Colonic mucosa (tissue), 4 donors: ENCODE results near the gene TMUB1. TPM values are rescaled to one million over a fixed set of nuclear protein-coding genes. Genes with fewer than 3 reads are reported as not detected.

Experiments
- DNase-seq: peaks from one replicate; pipeline ENCODE4 v3.0.0-alpha.2; 2020
- H3K27ac ChIP-seq: fragments of 200-600 bp; one replicate; pipeline ENCODE4 v1.8.0; 2021
- H3K27me3 ChIP-seq: fragments of 200-600 bp; one replicate; pipeline ENCODE4 v1.8.0; 2021
- H3K36me3 ChIP-seq: fragments of 200-600 bp; one replicate; pipeline ENCODE4 v1.8.0; 2021
- H3K4me1 ChIP-seq: fragments of 200-600 bp; one replicate; pipeline ENCODE4 v1.8.0; 2021; ENCODE audit warnings: mild to moderate bottlenecking
- H3K4me3 ChIP-seq: fragments of 200-600 bp; one replicate; pipeline ENCODE4 v1.8.0; 2021
- H3K9ac ChIP-seq, 2 donors: one replicate each; pipeline ENCODE4 v1.7.0; 2013; ENCODE audit warnings: control low read depth in 2 of 2, low read depth in 2 of 2, low read length in 2 of 2
- H3K9me3 ChIP-seq: fragments of 200-600 bp; one replicate; pipeline ENCODE4 v1.8.0; 2021
- CTCF ChIP-seq: fragments of 200-600 bp; IDR thresholded peaks from one replicate; pipeline ENCODE4 v1.8.0; 2022; ENCODE audit warnings: antibody characterized with exemption, mild to moderate bottlenecking
- intact Hi-C: fragments of 100-400 bp; cut with DNase I; formaldehyde crosslinking; loops from one replicate; pipeline ENCODE4 v1.14.1; 2022
- total RNA-seq, 2 donors: library from RNA; stranded (reverse); fragmentation: NEBNext Ultra II Directional in 1 of 2; extraction: Animal tissue kit (Norgen Biotek cat#: 25700) in 1 of 2; gene quantifications; one replicate each; pipeline ENCODE4 v1.2.1, GENCODE V29; 2021
- donor health status: healthy.
- donor health status: DM: no; HTN: no; CAD: no.
- donor health status: DM: no; HTN: no; CAD: no.

TMUB1 gene
- total RNA-seq, 2 donors from 2014 or later: 73.4 to 103 TPM

GRCh38 chr7:151057506-151057988, 25.7 kb downstream of the TMUB1 start, which contains the start of gene CDK5:
Gene CDK5 (minus strand): TSS chr7:151057897. CDS start chr7:151057848, 49 bp downstream.
- no peak for DNase-seq
- Histone ChIP-seq H3K9ac (peak within 1 kb of the TSS; percentile 76 to 98), H3K4me1 (peaks cover 24% of the 10 kb centered on the region), H3K27me3 (no peaks in the 10 kb centered on the region), H3K36me3 (no peaks in the 10 kb centered on the region), H3K27ac (peak within 1 kb of the TSS; percentile 96), H3K9me3 (no peaks in the 10 kb centered on the region), H3K4me3 (peak within 1 kb of the TSS; percentile 46)
- TF ChIP-seq CTCF: no peak
- intact Hi-C loops: no loop called here

GRCh38 chr7:151056666-151057505, 26.4 kb downstream of the TMUB1 start:
- H3K36me3 ChIP-seq: no peaks in the 10 kb centered on the region
- peak overlapping the region; percentile 46 for H3K4me3 ChIP-seq
- H3K4me1 ChIP-seq: peaks cover 23% of the 10 kb centered on the region
- intact Hi-C loops: no loop called here
- H3K27ac ChIP-seq: no peak overlapping the region
- no peaks in the 10 kb centered on the region for H3K27me3 ChIP-seq
- H3K9ac ChIP-seq: peak overlapping the region; percentile 68 to 98
- no peak for TF ChIP-seq CTCF
- no peaks in the 10 kb centered on the region for H3K9me3 ChIP-seq
- DNase-seq: peak; percentile 38

- Histone ChIP-seq H3K9ac (no peak overlapping the region), H3K36me3 (no peaks in the 10 kb centered on the region), H3K27me3 (no peaks in the 10 kb centered on the region), H3K4me1 (peaks cover 20% of the 10 kb centered on the region), H3K27ac (no peak overlapping the region), H3K4me3 (no peak overlapping the region), H3K9me3 (no peaks in the 10 kb centered on the region)
- intact Hi-C loops: no loop called here
- TF ChIP-seq CTCF: no peak
- DNase-seq: no peak
Observed at GRCh38 chr7:151056283-151056665, 27.0 kb downstream of the TMUB1 start.

GRCh38 chr7:151053751-151054150, 29.5 kb downstream of the TMUB1 start:
- no peak overlapping the region for H3K9ac ChIP-seq
- H3K9me3 ChIP-seq: no peaks in the 10 kb centered on the region
- H3K4me3 ChIP-seq: no peak overlapping the region
- no peak for TF ChIP-seq CTCF
- no peak overlapping the region for H3K27ac ChIP-seq
- H3K4me1 ChIP-seq: peaks cover 14% of the 10 kb centered on the region
- no peak for DNase-seq
- H3K27me3 ChIP-seq: no peaks in the 10 kb centered on the region
- intact Hi-C loops: no loop called here
- no peaks in the 10 kb centered on the region for H3K36me3 ChIP-seq

- TF ChIP-seq CTCF: no peak
- H3K27me3 ChIP-seq: no peaks in the 10 kb centered on the region
- no peak for DNase-seq
- H3K27ac ChIP-seq: no peak overlapping the region
- H3K9me3 ChIP-seq: no peaks in the 10 kb centered on the region
- H3K9ac ChIP-seq: no peak overlapping the region
- intact Hi-C loops: no loop called here
- peaks cover 14% of the 10 kb centered on the region for H3K4me1 ChIP-seq
- H3K36me3 ChIP-seq: no peaks in the 10 kb centered on the region
- no peak overlapping the region for H3K4me3 ChIP-seq
Observed at GRCh38 chr7:151053096-151053495, 30.2 kb downstream of the TMUB1 start.
